HG02885 (cell line): ENCODE measurements around the gene MAJIN.

Experiments used
- ATAC-seq: cut with Tn5 transposase; IDR thresholded peaks from one replicate; pipeline ENCODE4 v1.9.1; 2021; ENCODE audit warnings: mild to moderate bottlenecking; ENCODE audit not compliant: unreplicated experiment, poor library complexity

MAJIN gene

GRCh38 chr11:64916040-64916774 is 55.7 kb downstream of the MAJIN start:
- peak; percentile 17 for ATAC-seq

- ATAC-seq = no peak
These were observed 56.5 kb downstream of the MAJIN start for GRCh38 chr11:64915376-64915887.

- ATAC-seq = no peak
These were observed 57.8 kb downstream of the MAJIN start for GRCh38 chr11:64914123-64914522.

- ATAC-seq = no peak
These were observed 58.7 kb downstream of the MAJIN start for GRCh38 chr11:64913171-64913727.

GRCh38 chr11:64911689-64912088 is 60.2 kb downstream of the MAJIN start:
- ATAC-seq = no peak

- no peak for ATAC-seq
These were observed 60.8 kb downstream of the MAJIN start for GRCh38 chr11:64911142-64911541.

GRCh38 chr11:64910451-64911093 is 61.3 kb downstream of the MAJIN start:
- ATAC-seq = no peak

GRCh38 chr11:64909653-64910343 is 62.1 kb downstream of the MAJIN start:
- no peak for ATAC-seq

- no peak for ATAC-seq
These were observed 63.1 kb downstream of the MAJIN start for GRCh38 chr11:64908766-64909165.

- ATAC-seq = no peak
These were observed 65.6 kb downstream of the MAJIN start for GRCh38 chr11:64906314-64906635.

GRCh38 chr11:64905516-64906313 is 66.2 kb downstream of the MAJIN start:
- no peak for ATAC-seq

GRCh38 chr11:64903291-64903833 is 68.5 kb downstream of the MAJIN start:
- ATAC-seq = no peak

GRCh38 chr11:64902102-64902900 is 69.6 kb downstream of the MAJIN start:
- ATAC-seq = no peak

GRCh38 chr11:64900774-64901173 is 71.1 kb downstream of the MAJIN start:
- no peak for ATAC-seq

- no peak for ATAC-seq
These were observed 71.6 kb downstream of the MAJIN start for GRCh38 chr11:64900263-64900678.

- no peak for ATAC-seq
These were observed 73.4 kb downstream of the MAJIN start for GRCh38 chr11:64898541-64898940.

- no peak for ATAC-seq
These were observed 73.8 kb downstream of the MAJIN start for GRCh38 chr11:64898076-64898445.

- no peak for ATAC-seq
These were observed 74.4 kb downstream of the MAJIN start for GRCh38 chr11:64897381-64898075.
